ENCODE data around the gene RHEB.
A peak's percentile ranks its signal among the peaks of the same experiment; 100 is the strongest.

RHEB gene

GRCh38 chr7:151501676-151502075 lies 18.0 kb downstream of the RHEB start:
- no peak for DNase-seq

GRCh38 chr7:151498495-151498894 lies 21.2 kb downstream of the RHEB start:
- DNase-seq = no peak

GRCh38 chr7:151497306-151497871 lies 22.3 kb downstream of the RHEB start:
- DNase-seq = no peak

- DNase-seq = no peak
Measured at GRCh38 chr7:151495360-151495759, 24.3 kb downstream of the RHEB start.

- DNase-seq = no peak
Measured at GRCh38 chr7:151494298-151495284, 25.1 kb downstream of the RHEB start.

- no peak for DNase-seq
Measured at GRCh38 chr7:151493083-151493482, 26.6 kb downstream of the RHEB start.

- DNase-seq = no peak
Measured at GRCh38 chr7:151491859-151492258, 27.8 kb downstream of the RHEB start.

GRCh38 chr7:151490456-151491105 lies 29.1 kb downstream of the RHEB start:
- no peak for DNase-seq

- no peak for DNase-seq
Measured at GRCh38 chr7:151489498-151489897, 30.2 kb downstream of the RHEB start.

- no peak for DNase-seq
Measured at GRCh38 chr7:151488096-151488495, 31.6 kb downstream of the RHEB start.

GRCh38 chr7:151487228-151487627 lies 32.5 kb downstream of the RHEB start:
- DNase-seq = no peak

- DNase-seq = no peak
Measured at GRCh38 chr7:151486074-151486473, 33.6 kb downstream of the RHEB start.

GRCh38 chr7:151484971-151485707 lies 34.6 kb downstream of the RHEB start:
- DNase-seq = peak; percentile 37

GRCh38 chr7:151483711-151483983 lies 36.0 kb downstream of the RHEB start:
- DNase-seq = no peak

- no peak for DNase-seq
Measured at GRCh38 chr7:151482883-151483710, 36.6 kb downstream of the RHEB start.

- DNase-seq = no peak
Measured at GRCh38 chr7:151481650-151482505, 37.8 kb downstream of the RHEB start.

- no peak for DNase-seq
Measured at GRCh38 chr7:151477867-151478266, 41.8 kb downstream of the RHEB start.

- no peak for DNase-seq
Measured at GRCh38 chr7:151472644-151473380, 46.9 kb downstream of the RHEB start.

GRCh38 chr7:151470711-151471110 lies 49.0 kb downstream of the RHEB start:
- no peak for DNase-seq

GRCh38 chr7:151469281-151469680 lies 50.4 kb downstream of the RHEB start:
- DNase-seq = no peak

Measured in stimulated activated CD4-positive, alpha-beta T cell treated with anti-CD3 and anti-CD28 coated beads, Interleukin-1b, Interleukin-23, amount 100 ng/mL, for 48 hours (primary cell).